Measurements from ENCODE around the gene PTPN14. TPM values are rescaled to one million over a fixed set of nuclear protein-coding genes. Genes with fewer than 3 reads are reported as not detected.

PTPN14 gene
- total RNA-seq, 2 experiments from 2014 or later = 0.20 to 0.28 TPM

GRCh38 chr1:214385428-214385827 lies 166.0 kb downstream of the PTPN14 start:
- no peak overlapping the region for H3K27ac Mint-ChIP-seq
- H3K4me1 Mint-ChIP-seq = peaks cover 15% of the 10 kb centered on the region
- POLR2A ChIA-PET = no interaction called here
- H3K36me3 Mint-ChIP-seq (ENCODE audit: low read depth) = no peaks in the 10 kb centered on the region
- H3K4me3 Mint-ChIP-seq = no peak overlapping the region
- no peaks in the 10 kb centered on the region for H3K9me3 Mint-ChIP-seq
- no peaks in the 10 kb centered on the region for H3K27me3 Mint-ChIP-seq
- CTCF ChIA-PET = no interaction called here
- DNase-seq = no peak

GRCh38 chr1:214384373-214385079 lies 166.9 kb downstream of the PTPN14 start:
- Mint-ChIP-seq H3K36me3 (ENCODE audit: low read depth) (no peaks in the 10 kb centered on the region), H3K4me1 (peaks cover 14% of the 10 kb centered on the region), H3K4me3 (no peak overlapping the region), H3K27ac (no peak overlapping the region), H3K27me3 (no peaks in the 10 kb centered on the region), H3K9me3 (no peaks in the 10 kb centered on the region)
- no peak for DNase-seq
- ChIA-PET CTCF (no interaction called here), POLR2A (no interaction called here)

GRCh38 chr1:214383381-214384372 lies 167.7 kb downstream of the PTPN14 start:
- Mint-ChIP-seq H3K27me3 (no peaks in the 10 kb centered on the region), H3K9me3 (no peaks in the 10 kb centered on the region), H3K36me3 (ENCODE audit: low read depth) (no peaks in the 10 kb centered on the region), H3K27ac (no peak overlapping the region), H3K4me1 (peaks cover 11% of the 10 kb centered on the region), H3K4me3 (no peak overlapping the region)
- no peak for DNase-seq
- CTCF ChIA-PET = no interaction called here
- POLR2A ChIA-PET = no interaction called here

- CTCF ChIA-PET = no interaction called here
- peaks cover 4% of the 10 kb centered on the region for H3K4me1 Mint-ChIP-seq
- no peak overlapping the region for H3K4me3 Mint-ChIP-seq
- H3K9me3 Mint-ChIP-seq = no peaks in the 10 kb centered on the region
- DNase-seq = no peak
- no peaks in the 10 kb centered on the region for H3K36me3 Mint-ChIP-seq (ENCODE audit: low read depth)
- no peaks in the 10 kb centered on the region for H3K27me3 Mint-ChIP-seq
- POLR2A ChIA-PET = no interaction called here
- H3K27ac Mint-ChIP-seq = no peak overlapping the region
Observed at GRCh38 chr1:214380986-214381695, 170.3 kb downstream of the PTPN14 start.

- CTCF ChIA-PET = no interaction called here
- no peak overlapping the region for H3K27ac Mint-ChIP-seq
Observed at GRCh38 chr1:214380396-214380795, 171.0 kb downstream of the PTPN14 start.

GRCh38 chr1:214379236-214379970 lies 172.0 kb downstream of the PTPN14 start:
- no peaks in the 10 kb centered on the region for H3K4me1 Mint-ChIP-seq
- H3K27ac Mint-ChIP-seq = no peak overlapping the region
- no peaks in the 10 kb centered on the region for H3K27me3 Mint-ChIP-seq
- CTCF ChIA-PET = no interaction called here
- no peak for DNase-seq
- no peaks in the 10 kb centered on the region for H3K36me3 Mint-ChIP-seq (ENCODE audit: low read depth)
- H3K4me3 Mint-ChIP-seq = no peak overlapping the region
- POLR2A ChIA-PET = no interaction called here
- no peaks in the 10 kb centered on the region for H3K9me3 Mint-ChIP-seq

More at GRCh38 chr1:214380396-214380795, 171.0 kb downstream of the PTPN14 start:
- Mint-ChIP-seq H3K4me1 (peaks cover under 1% of the 10 kb centered on the region), H3K36me3 (ENCODE audit: low read depth) (no peaks in the 10 kb centered on the region), H3K4me3 (no peak overlapping the region), H3K27me3 (no peaks in the 10 kb centered on the region), H3K9me3 (no peaks in the 10 kb centered on the region)
- DNase-seq = no peak
- POLR2A ChIA-PET = no interaction called here

- no peak for DNase-seq
- peaks cover 3% of the 10 kb centered on the region for H3K27me3 Mint-ChIP-seq
- no peak overlapping the region for H3K27ac Mint-ChIP-seq
- H3K4me1 Mint-ChIP-seq = no peaks in the 10 kb centered on the region
- CTCF ChIA-PET = interaction anchor here (0.9 kb wide), 1 partner anchor 12 kb away, joined by 3 read pairs; no protein-coding TSS in a partner anchor
- H3K9me3 Mint-ChIP-seq = no peaks in the 10 kb centered on the region
- H3K4me3 Mint-ChIP-seq = no peak overlapping the region
- H3K36me3 Mint-ChIP-seq (ENCODE audit: low read depth) = no peaks in the 10 kb centered on the region
- POLR2A ChIA-PET = no interaction called here
Observed at GRCh38 chr1:214378492-214378891, 172.9 kb downstream of the PTPN14 start.

GRCh38 chr1:214377886-214378285 lies 173.5 kb downstream of the PTPN14 start:
- Mint-ChIP-seq H3K4me3 (no peak overlapping the region), H3K9me3 (no peaks in the 10 kb centered on the region), H3K27me3 (peaks cover 3% of the 10 kb centered on the region), H3K27ac (no peak overlapping the region), H3K36me3 (ENCODE audit: low read depth) (no peaks in the 10 kb centered on the region), H3K4me1 (no peaks in the 10 kb centered on the region)
- POLR2A ChIA-PET = interaction anchor here (1.2 kb wide), 1 partner anchor 50 kb away, joined by 3 read pairs; no protein-coding TSS in a partner anchor
- CTCF ChIA-PET = interaction anchor here (0.9 kb wide), 1 partner anchor 11 kb away, joined by 3 read pairs; no protein-coding TSS in a partner anchor
- no peak for DNase-seq

GRCh38 chr1:214377485-214377884 lies 173.9 kb downstream of the PTPN14 start:
- Mint-ChIP-seq H3K4me1 (no peaks in the 10 kb centered on the region), H3K9me3 (no peaks in the 10 kb centered on the region), H3K36me3 (ENCODE audit: low read depth) (no peaks in the 10 kb centered on the region), H3K27me3 (peaks cover 3% of the 10 kb centered on the region), H3K4me3 (no peak overlapping the region), H3K27ac (no peak overlapping the region)
- no peak for DNase-seq
- ChIA-PET POLR2A (interaction anchor here (1.2 kb wide), 1 partner anchor 50 kb away, joined by 3 read pairs; no protein-coding TSS in a partner anchor), CTCF (no interaction called here)

- POLR2A ChIA-PET = no interaction called here
- Mint-ChIP-seq H3K36me3 (ENCODE audit: low read depth) (no peaks in the 10 kb centered on the region), H3K9me3 (no peaks in the 10 kb centered on the region), H3K27me3 (peaks cover 4% of the 10 kb centered on the region), H3K4me1 (no peaks in the 10 kb centered on the region), H3K4me3 (no peak overlapping the region), H3K27ac (no peak overlapping the region)
- DNase-seq = no peak
- CTCF ChIA-PET = no interaction called here
Observed at GRCh38 chr1:214372092-214372491, 179.3 kb downstream of the PTPN14 start.

GRCh38 chr1:214370615-214371014 lies 180.8 kb downstream of the PTPN14 start:
- no peak overlapping the region for H3K27ac Mint-ChIP-seq
- CTCF ChIA-PET = no interaction called here
- no peak overlapping the region for H3K4me3 Mint-ChIP-seq
- no peaks in the 10 kb centered on the region for H3K4me1 Mint-ChIP-seq
- no peaks in the 10 kb centered on the region for H3K9me3 Mint-ChIP-seq
- POLR2A ChIA-PET = no interaction called here
- no peaks in the 10 kb centered on the region for H3K36me3 Mint-ChIP-seq (ENCODE audit: low read depth)
- peaks cover 4% of the 10 kb centered on the region for H3K27me3 Mint-ChIP-seq
- no peak for DNase-seq

DNA sequence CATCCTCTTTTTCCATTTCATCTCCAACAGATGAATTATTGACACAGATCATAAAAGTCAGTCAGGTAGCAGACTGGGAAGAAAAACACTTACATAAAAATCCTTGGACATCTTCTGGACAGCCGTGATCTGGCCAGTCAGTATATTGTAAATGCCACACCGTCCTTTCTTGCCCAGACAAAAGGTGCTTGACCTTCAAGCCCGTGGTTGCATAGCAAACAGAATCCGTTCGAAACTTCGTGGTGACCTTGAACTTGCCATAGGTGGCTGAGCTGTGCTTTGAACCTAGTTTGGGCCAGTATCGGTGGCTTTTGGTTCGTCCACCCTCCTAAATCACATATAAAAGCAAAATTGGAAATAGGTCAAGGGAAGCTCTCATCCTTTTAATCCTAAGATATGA lies 182.0 kb downstream of the PTPN14 start:
- Mint-ChIP-seq H3K27ac (no peak overlapping the region), H3K4me1 (no peaks in the 10 kb centered on the region), H3K9me3 (no peaks in the 10 kb centered on the region), H3K27me3 (peaks cover 6% of the 10 kb centered on the region), H3K36me3 (ENCODE audit: low read depth) (no peaks in the 10 kb centered on the region), H3K4me3 (no peak overlapping the region)
- ChIA-PET POLR2A (no interaction called here), CTCF (interaction anchor here (0.6 kb wide), 1 partner anchor 63 kb away, joined by 5 read pairs; no protein-coding TSS in a partner anchor)
- DNase-seq = no peak
